ENCODE data around the gene FCGBP.
"Not testable (repeated sequence)": the region's sequence is repeated elsewhere in the genome, so short reads cannot be mapped to it uniquely, and the experiment has no call there.

Gene FCGBP

GRCh38 chr19:39916236-39916635, 18.2 kb downstream of the FCGBP start:
- DNase-seq: no peak

- no peak for DNase-seq
Observed at GRCh38 chr19:39915848-39916215, 18.6 kb downstream of the FCGBP start.

- no peak for DNase-seq
Observed at GRCh38 chr19:39915101-39915847, 19.2 kb downstream of the FCGBP start.

- DNase-seq: no peak
Observed at GRCh38 chr19:39913682-39914333, 20.6 kb downstream of the FCGBP start.

GRCh38 chr19:39908803-39909202, 25.6 kb downstream of the FCGBP start:
- DNase-seq: no peak

GRCh38 chr19:39906820-39907611, 27.4 kb downstream of the FCGBP start:
- no peak for DNase-seq

- DNase-seq: no peak
Observed at GRCh38 chr19:39906283-39906682, 28.2 kb downstream of the FCGBP start.

GRCh38 chr19:39903486-39904091, 30.8 kb downstream of the FCGBP start:
- not testable (repeated sequence) for DNase-seq

- not testable (repeated sequence) for DNase-seq
Observed at GRCh38 chr19:39902326-39902725, 32.1 kb downstream of the FCGBP start.

- not testable (repeated sequence) for DNase-seq
Observed at GRCh38 chr19:39901681-39902080, 32.8 kb downstream of the FCGBP start.

- DNase-seq: not testable (repeated sequence)
Observed at GRCh38 chr19:39898858-39899257, 35.6 kb downstream of the FCGBP start.

- not testable (repeated sequence) for DNase-seq
Observed at GRCh38 chr19:39897511-39898245, 36.8 kb downstream of the FCGBP start.

GRCh38 chr19:39895096-39895495, 39.3 kb downstream of the FCGBP start:
- not testable (repeated sequence) for DNase-seq

- not testable (repeated sequence) for DNase-seq
Observed at GRCh38 chr19:39894236-39894606, 40.2 kb downstream of the FCGBP start.

- not testable (repeated sequence) for DNase-seq
Observed at GRCh38 chr19:39893366-39894235, 40.8 kb downstream of the FCGBP start.

GRCh38 chr19:39892506-39892902, 41.9 kb downstream of the FCGBP start:
- DNase-seq: not testable (repeated sequence)

GRCh38 chr19:39891660-39892505, 42.6 kb downstream of the FCGBP start:
- DNase-seq: not testable (repeated sequence)

GRCh38 chr19:39890755-39891551, 43.5 kb downstream of the FCGBP start:
- DNase-seq: no peak

All from KG1 (cell line).